CD14-positive monocyte (primary cell): ENCODE measurements around the gene IGF1R. TPM values are rescaled to one million over a fixed set of nuclear protein-coding genes. Genes with fewer than 3 reads are reported as not detected.

ENCODE experiments used
- DNase-seq, 3 donors: peaks; one replicate each; pipeline ENCODE4 v3.0.0-alpha.2; 2011 to 2022
- H2AFZ ChIP-seq: 2 replicates; pipeline ENCODE4 v1.6.0; 2012; ENCODE audit warnings: mild to moderate bottlenecking, low read depth, low read length, inconsistent platforms; ENCODE audit not compliant: insufficient read depth, poor library complexity, severe bottlenecking
- H3K27ac ChIP-seq, 2 donors: 1 replicate in 1 of 2; 2 replicates in 1 of 2; pipeline ENCODE4 v1.5.1; 2012 to 2013; ENCODE audit warnings: low read length in 2 of 2, control low read depth in 1 of 2, inconsistent platforms in 1 of 2, low read depth in 1 of 2, mild to moderate bottlenecking in 1 of 2
- H3K27me3 ChIP-seq, 2 donors: one replicate each; pipeline versions ENCODE4 v1.6.0 to v1.6.1; 2011 to 2013; ENCODE audit warnings: low read length in 2 of 2; ENCODE audit not compliant: control insufficient read depth in 2 of 2, insufficient read depth in 2 of 2
- H3K36me3 ChIP-seq, 2 donors: replicated peaks in 1 of 2; 1 replicate in 1 of 2; 2 replicates in 1 of 2; pipeline versions ENCODE4 v1.5.1 to v1.6.1; 2012 to 2013; ENCODE audit warnings: low read length in 2 of 2, control low read depth in 1 of 2, inconsistent platforms in 1 of 2, mild to moderate bottlenecking in 1 of 2; ENCODE audit not compliant: insufficient read depth in 2 of 2, control insufficient read depth in 1 of 2
- H3K4me1 ChIP-seq, 2 donors: 1 replicate in 1 of 2; 2 replicates in 1 of 2; pipeline versions ENCODE4 v1.5.1 to v1.6.1; 2012 to 2013; ENCODE audit warnings: low read length in 2 of 2, control low read depth in 1 of 2, inconsistent platforms in 1 of 2, mild to moderate bottlenecking in 1 of 2, moderate library complexity in 1 of 2; ENCODE audit not compliant: insufficient read depth in 2 of 2, control insufficient read depth in 1 of 2
- H3K4me2 ChIP-seq: replicated peaks from 2 replicates; pipeline ENCODE3; 2012; ENCODE audit warnings: low read length, moderate library complexity, mild to moderate bottlenecking; ENCODE audit not compliant: poor library complexity, severe bottlenecking; ENCODE audit errors: extremely low read depth
- H3K4me3 ChIP-seq, 3 experiments: fragments of 200-600 bp in 1 of 3; sonication (generic) in 1 of 3; replicated peaks in 1 of 3; 1 replicate in 2 of 3; 2 replicates in 1 of 3; pipeline ENCODE4 v1.5.1; 2011 to 2013; ENCODE audit warnings: low read length in 3 of 3, mild to moderate bottlenecking in 3 of 3, control low read depth in 2 of 3, low read depth in 2 of 3, inconsistent platforms in 1 of 3, moderate library complexity in 1 of 3
- H3K79me2 ChIP-seq: 2 replicates; pipeline ENCODE4 v1.6.0; 2012; ENCODE audit warnings: mild to moderate bottlenecking, control low read depth, inconsistent platforms, low read length, moderate library complexity; ENCODE audit not compliant: insufficient read depth
- H3K9ac ChIP-seq: 2 replicates; pipeline ENCODE4 v1.6.0; 2017; ENCODE audit warnings: low read length, mild to moderate bottlenecking; ENCODE audit not compliant: insufficient read depth, poor library complexity, severe bottlenecking
- H3K9me3 ChIP-seq, 2 donors: replicated peaks in 1 of 2; 1 replicate in 1 of 2; 2 replicates in 1 of 2; pipeline versions ENCODE4 v1.5.1 to v1.6.1; 2012 to 2013; ENCODE audit warnings: low read length in 2 of 2, control low read depth in 1 of 2; ENCODE audit not compliant: control insufficient read depth in 1 of 2, insufficient read depth in 1 of 2
- H4K20me1 ChIP-seq: 2 replicates; pipeline ENCODE4 v1.6.0; 2012; ENCODE audit warnings: mild to moderate bottlenecking, low read length, control low read depth, moderate library complexity; ENCODE audit not compliant: insufficient read depth
- H3K27ac Mint-ChIP-seq, 7 donors: one replicate each; pipeline ENCODE4 v1.8.0; 2020; ENCODE audit warnings: mild to moderate bottlenecking in 7 of 7, mixed read lengths in 7 of 7, moderate library complexity in 6 of 7, inconsistent platforms in 2 of 7
- H3K27me3 Mint-ChIP-seq, 3 donors: one replicate each; pipeline ENCODE4 v1.8.0; 2021 to 2022; ENCODE audit warnings: low read depth in 3 of 3, mild to moderate bottlenecking in 3 of 3, mixed read lengths in 3 of 3, moderate library complexity in 3 of 3, inconsistent platforms in 1 of 3
- H3K36me3 Mint-ChIP-seq, 2 donors: one replicate each; pipeline ENCODE4 v1.8.0; 2020; ENCODE audit warnings: mixed read lengths in 2 of 2, inconsistent platforms in 1 of 2, mild to moderate bottlenecking in 1 of 2
- H3K4me1 Mint-ChIP-seq: one replicate; pipeline ENCODE4 v1.8.0; 2020; ENCODE audit warnings: mild to moderate bottlenecking, mixed read lengths
- H3K4me3 Mint-ChIP-seq, 2 donors: one replicate each; pipeline ENCODE4 v1.8.0; 2020; ENCODE audit warnings: mild to moderate bottlenecking in 2 of 2, mixed read lengths in 2 of 2, moderate library complexity in 1 of 2
- H3K9me3 Mint-ChIP-seq, 7 donors: one replicate each; pipeline ENCODE4 v1.8.0; 2020 to 2022; ENCODE audit warnings: mixed read lengths in 7 of 7, mild to moderate bottlenecking in 6 of 7, moderate library complexity in 6 of 7, inconsistent platforms in 2 of 7
- CTCF ChIP-seq: fragments of 200-600 bp; IDR thresholded peaks from one replicate; pipeline ENCODE4 v1.8.0; 2022; ENCODE audit warnings: antibody characterized with exemption, mild to moderate bottlenecking
- WGBS: methylation state at CpG from one replicate; pipeline ENCODE4 v1.1.5; 2013; ENCODE audit warnings: missing lambda C conversion rate; ENCODE audit not compliant: insufficient coverage; 5-methylcytosine and 5-hydroxymethylcytosine counted together
- intact Hi-C, 2 donors: fragments of 100-400 bp; cut with micrococcal nuclease; formaldehyde crosslinking; loops; one replicate each; pipeline versions ENCODE4 v1.15.0 to v1.15.1; 2023
- polyA plus RNA-seq, 3 donors: library from polyadenylated mRNA; depleted of rRNA in 1 of 3; unstranded in 2 of 3; stranded (reverse) in 1 of 3; fragments of 300-500 nt in 2 of 3; fragments of >200 nt in 1 of 3; fragmentation: Illumina TruSeq in 2 of 3; gene quantifications; 1 replicate in 2 of 3; 2 replicates in 1 of 3; pipeline ENCODE4 v1.2.3, GENCODE V29; 2012 to 2021

Gene IGF1R
- polyA plus RNA-seq, 3 donors, result 0.35 to 4.9 (median 0.67) TPM

GRCh38 chr15:98865397-98866339, 217.3 kb downstream of the IGF1R start:
- Histone ChIP-seq H4K20me1 (no peaks in the 10 kb centered on the region), H3K27me3 (no peaks in the 10 kb centered on the region), H3K36me3 (no peaks in the 10 kb centered on the region), H2AFZ (peak overlapping the region; percentile 62), H3K4me3 (peak overlapping the region; percentile 38 to 72 (median 55)), H3K9me3 (no peaks in the 10 kb centered on the region), H3K4me2 (peak overlapping the region; percentile 76), H3K9ac (peak overlapping the region; percentile 53), H3K27ac (peak overlapping the region; percentile 81 to 88), H3K79me2 (peaks cover 80% of the 10 kb centered on the region), H3K4me1 (peaks cover 4 to 18% of the 10 kb centered on the region in 2 donors)
- peaks cover 0 to 2% (median 0%) of the 10 kb centered on the region in 7 donors for H3K9me3 Mint-ChIP-seq
- intact Hi-C loops, result loop anchor here in 1 of 2 donors (10.0 kb wide), 1 partner anchor 869 kb away; the partner anchor contains the start of gene LYSMD4
- peak overlapping the region; percentile 88 to 95 (median 93) for H3K27ac Mint-ChIP-seq
- H3K36me3 Mint-ChIP-seq, result peaks cover 0 to 3% of the 10 kb centered on the region in 2 donors
- no peaks in the 10 kb centered on the region for H3K27me3 Mint-ChIP-seq
- WGBS, result 54% methylated on average over 42 of the region's 50 CpGs
- TF ChIP-seq CTCF, result no peak
- peak; percentile 79 to 86 (median 81) for DNase-seq
- peak overlapping the region; percentile 82 to 89 for H3K4me3 Mint-ChIP-seq
- peaks cover 35% of the 10 kb centered on the region for H3K4me1 Mint-ChIP-seq

- DNase-seq, result peak in 2 of 3 donors; percentile 30 to 31
- intact Hi-C loops, result loop anchor here in 1 of 2 donors (10.0 kb wide), 1 partner anchor 868 kb away; the partner anchor contains the start of gene LYSMD4
- H3K4me1 Mint-ChIP-seq, result peaks cover 27% of the 10 kb centered on the region
These were observed 218.2 kb downstream of the IGF1R start for GRCh38 chr15:98866511-98866910.

More at GRCh38 chr15:98866511-98866910, 218.2 kb downstream of the IGF1R start:
- WGBS, result 70% methylated on average over 4 of the region's 11 CpGs
- Histone ChIP-seq H3K4me3 (peak overlapping the region; percentile 38 to 72 (median 55)), H3K9ac (peak overlapping the region; percentile 53), H3K27me3 (no peaks in the 10 kb centered on the region), H4K20me1 (no peaks in the 10 kb centered on the region), H3K27ac (peak overlapping the region; percentile 51 to 88), H3K9me3 (no peaks in the 10 kb centered on the region), H3K79me2 (peaks cover 82% of the 10 kb centered on the region), H2AFZ (peak overlapping the region; percentile 62), H3K36me3 (no peaks in the 10 kb centered on the region), H3K4me1 (peaks cover 3 to 10% of the 10 kb centered on the region in 2 donors), H3K4me2 (peak overlapping the region; percentile 76)
- peaks cover 0 to 5% (median 0%) of the 10 kb centered on the region in 7 donors for H3K9me3 Mint-ChIP-seq
- H3K27me3 Mint-ChIP-seq, result no peaks in the 10 kb centered on the region
- peak overlapping the region; percentile 82 to 89 for H3K4me3 Mint-ChIP-seq
- H3K36me3 Mint-ChIP-seq, result peaks cover 0 to 7% of the 10 kb centered on the region in 2 donors
- TF ChIP-seq CTCF, result no peak
- H3K27ac Mint-ChIP-seq, result peak overlapping the region; percentile 88 to 95 (median 93)
